Nephron progenitor cell (in vitro differentiated cells): ENCODE data around the gene MIDN.

Experiments used
- DNase-seq: peaks from one replicate; pipeline ENCODE4 v3.0.0; 2021
- H3K27ac Mint-ChIP-seq: 2 replicates; pipeline ENCODE4 v1.8.0; 2021; ENCODE audit warnings: mild to moderate bottlenecking, moderate library complexity, mixed read lengths
- H3K27me3 Mint-ChIP-seq: 2 replicates; pipeline ENCODE4 v1.8.0; 2021; ENCODE audit warnings: mild to moderate bottlenecking, low read depth, mixed read lengths; ENCODE audit not compliant: poor library complexity
- H3K36me3 Mint-ChIP-seq: 2 replicates; pipeline ENCODE4 v1.8.0; 2021; ENCODE audit warnings: low read depth, mixed read lengths
- H3K4me1 Mint-ChIP-seq: 2 replicates; pipeline ENCODE4 v1.8.0; 2021; ENCODE audit warnings: mixed read lengths
- H3K4me3 Mint-ChIP-seq: 2 replicates; pipeline ENCODE4 v1.8.0; 2021; ENCODE audit warnings: mild to moderate bottlenecking, moderate library complexity, mixed read lengths
- H3K9me3 Mint-ChIP-seq: 2 replicates; pipeline ENCODE4 v1.8.0; 2021; ENCODE audit warnings: mild to moderate bottlenecking, moderate library complexity, mixed read lengths
- TF ChIP-seq, protein P1 (sequence below): fragments of 200-600 bp; sonication (generic); IDR thresholded peaks from 2 replicates; pipeline ENCODE4 v1.5.0; 2021; ENCODE audit warnings: antibody characterized with exemption

Gene MIDN

DNA sequence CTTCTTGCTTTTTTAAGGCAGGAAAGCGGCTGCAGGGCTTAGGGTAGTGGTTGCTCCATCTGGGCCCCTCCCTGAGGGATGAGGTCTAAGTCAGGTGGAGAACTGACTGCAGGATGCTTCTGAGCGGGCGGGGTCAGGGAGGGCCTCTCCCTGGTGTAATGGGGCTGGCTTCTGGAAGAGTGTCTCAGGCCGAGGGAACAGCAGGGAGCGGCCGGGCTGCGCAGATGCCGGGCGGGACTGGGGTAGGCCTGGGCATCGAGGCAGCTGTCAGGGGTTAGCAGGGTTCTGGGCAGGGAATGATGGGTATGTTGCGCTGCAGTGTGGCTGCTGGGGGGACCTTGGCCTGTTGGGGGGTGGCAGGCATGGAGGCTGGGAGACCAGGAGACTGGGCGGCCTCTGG is 29.7 kb downstream of the MIDN start:
- peaks cover 13% of the 10 kb centered on the region for H3K36me3 Mint-ChIP-seq
- H3K27ac Mint-ChIP-seq = no peak overlapping the region
- H3K27me3 Mint-ChIP-seq = peaks cover 7% of the 10 kb centered on the region
- TF ChIP-seq, protein P1, sequence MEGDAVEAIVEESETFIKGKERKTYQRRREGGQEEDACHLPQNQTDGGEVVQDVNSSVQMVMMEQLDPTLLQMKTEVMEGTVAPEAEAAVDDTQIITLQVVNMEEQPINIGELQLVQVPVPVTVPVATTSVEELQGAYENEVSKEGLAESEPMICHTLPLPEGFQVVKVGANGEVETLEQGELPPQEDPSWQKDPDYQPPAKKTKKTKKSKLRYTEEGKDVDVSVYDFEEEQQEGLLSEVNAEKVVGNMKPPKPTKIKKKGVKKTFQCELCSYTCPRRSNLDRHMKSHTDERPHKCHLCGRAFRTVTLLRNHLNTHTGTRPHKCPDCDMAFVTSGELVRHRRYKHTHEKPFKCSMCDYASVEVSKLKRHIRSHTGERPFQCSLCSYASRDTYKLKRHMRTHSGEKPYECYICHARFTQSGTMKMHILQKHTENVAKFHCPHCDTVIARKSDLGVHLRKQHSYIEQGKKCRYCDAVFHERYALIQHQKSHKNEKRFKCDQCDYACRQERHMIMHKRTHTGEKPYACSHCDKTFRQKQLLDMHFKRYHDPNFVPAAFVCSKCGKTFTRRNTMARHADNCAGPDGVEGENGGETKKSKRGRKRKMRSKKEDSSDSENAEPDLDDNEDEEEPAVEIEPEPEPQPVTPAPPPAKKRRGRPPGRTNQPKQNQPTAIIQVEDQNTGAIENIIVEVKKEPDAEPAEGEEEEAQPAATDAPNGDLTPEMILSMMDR = no peak
- peaks cover 32% of the 10 kb centered on the region for H3K4me1 Mint-ChIP-seq
- H3K4me3 Mint-ChIP-seq = no peak overlapping the region
- no peaks in the 10 kb centered on the region for H3K9me3 Mint-ChIP-seq
- no peak for DNase-seq

DNA sequence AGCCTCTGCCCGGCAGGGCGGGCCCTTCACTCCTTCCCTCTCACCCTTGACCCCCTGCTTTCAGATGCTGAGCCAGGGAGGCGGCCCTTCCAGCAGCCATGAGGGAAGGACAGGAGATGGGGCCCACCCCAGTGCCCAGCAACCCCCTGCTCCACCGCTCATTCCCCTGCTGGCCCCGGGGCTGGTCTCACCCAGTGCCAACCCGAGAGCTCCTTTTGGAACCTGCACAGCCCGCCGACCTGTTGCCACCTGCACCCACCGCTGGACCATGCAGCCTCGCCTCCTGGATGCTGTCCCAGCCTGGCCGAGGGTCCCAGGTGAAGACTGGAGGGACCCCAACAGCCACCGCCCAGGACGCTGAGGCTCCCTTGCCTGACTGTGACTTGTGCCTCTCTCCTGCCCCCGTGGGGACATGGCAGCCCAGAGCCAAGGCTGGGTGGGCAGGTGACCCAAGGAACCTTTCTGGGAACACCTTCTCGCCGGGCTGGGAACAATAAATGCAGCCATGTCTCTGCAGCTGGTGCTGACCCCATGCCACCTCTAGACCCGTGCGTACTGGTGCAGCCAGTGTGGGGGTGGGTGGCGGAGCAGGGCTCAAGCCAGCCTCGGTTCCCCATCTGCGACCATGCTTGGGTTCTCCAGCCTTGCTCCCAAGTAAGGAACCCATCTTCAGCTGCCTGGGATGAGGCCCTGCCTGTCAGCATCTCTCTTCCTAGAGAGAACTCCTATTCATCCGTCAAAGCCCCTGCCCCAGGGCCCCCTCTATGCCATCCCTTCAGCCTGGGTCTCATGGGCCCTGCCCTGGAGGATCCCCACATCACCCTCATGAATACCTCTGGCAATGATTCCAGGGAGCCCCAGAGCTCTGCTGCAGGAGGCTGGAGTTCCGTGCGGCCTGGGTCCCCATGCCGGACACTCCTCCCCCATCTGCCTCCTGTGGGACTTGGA is 30.6 kb downstream of the MIDN start:
- Mint-ChIP-seq H3K36me3 (peaks cover 5% of the 10 kb centered on the region), H3K4me1 (peaks cover 23% of the 10 kb centered on the region), H3K27me3 (peaks cover 7% of the 10 kb centered on the region), H3K9me3 (no peaks in the 10 kb centered on the region), H3K27ac (no peak overlapping the region), H3K4me3 (no peak overlapping the region)
- TF ChIP-seq, protein P1 = no peak
- DNase-seq = no peak

DNA sequence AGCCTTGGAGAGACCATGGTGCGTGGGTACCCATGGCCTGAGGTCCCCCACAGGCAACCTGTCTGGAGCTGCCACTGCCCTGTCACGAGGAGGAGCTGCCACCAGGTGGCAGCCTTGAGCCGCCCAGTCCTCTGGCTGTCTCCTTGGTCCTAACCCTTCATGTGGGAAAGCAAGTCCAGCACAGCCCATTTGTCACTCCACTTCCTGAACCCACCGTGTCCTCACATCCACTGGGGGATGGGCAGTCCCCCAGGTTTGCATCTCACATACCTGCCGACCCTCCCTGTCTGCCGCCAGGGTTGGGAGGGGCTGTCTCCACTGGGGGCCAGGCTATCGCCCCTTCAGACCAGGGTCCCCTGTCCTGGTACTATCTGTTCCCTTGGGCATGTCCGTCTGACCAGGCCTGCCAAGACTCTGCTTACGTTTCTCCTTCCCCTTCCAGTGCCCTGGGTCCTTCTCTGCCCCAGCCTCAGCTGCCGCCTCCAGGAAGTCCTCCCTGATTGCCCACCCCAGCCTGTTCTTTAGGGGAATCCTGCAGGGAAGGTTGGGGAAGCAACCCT is 31.5 kb downstream of the MIDN start:
- peaks cover 14% of the 10 kb centered on the region for H3K27me3 Mint-ChIP-seq
- H3K9me3 Mint-ChIP-seq = no peaks in the 10 kb centered on the region
- TF ChIP-seq, protein P1 = peak; percentile 98
- peaks cover 27% of the 10 kb centered on the region for H3K4me1 Mint-ChIP-seq
- no peak overlapping the region for H3K27ac Mint-ChIP-seq
- peaks cover 4% of the 10 kb centered on the region for H3K36me3 Mint-ChIP-seq
- H3K4me3 Mint-ChIP-seq = no peak overlapping the region
- peak; percentile 89 for DNase-seq

DNA sequence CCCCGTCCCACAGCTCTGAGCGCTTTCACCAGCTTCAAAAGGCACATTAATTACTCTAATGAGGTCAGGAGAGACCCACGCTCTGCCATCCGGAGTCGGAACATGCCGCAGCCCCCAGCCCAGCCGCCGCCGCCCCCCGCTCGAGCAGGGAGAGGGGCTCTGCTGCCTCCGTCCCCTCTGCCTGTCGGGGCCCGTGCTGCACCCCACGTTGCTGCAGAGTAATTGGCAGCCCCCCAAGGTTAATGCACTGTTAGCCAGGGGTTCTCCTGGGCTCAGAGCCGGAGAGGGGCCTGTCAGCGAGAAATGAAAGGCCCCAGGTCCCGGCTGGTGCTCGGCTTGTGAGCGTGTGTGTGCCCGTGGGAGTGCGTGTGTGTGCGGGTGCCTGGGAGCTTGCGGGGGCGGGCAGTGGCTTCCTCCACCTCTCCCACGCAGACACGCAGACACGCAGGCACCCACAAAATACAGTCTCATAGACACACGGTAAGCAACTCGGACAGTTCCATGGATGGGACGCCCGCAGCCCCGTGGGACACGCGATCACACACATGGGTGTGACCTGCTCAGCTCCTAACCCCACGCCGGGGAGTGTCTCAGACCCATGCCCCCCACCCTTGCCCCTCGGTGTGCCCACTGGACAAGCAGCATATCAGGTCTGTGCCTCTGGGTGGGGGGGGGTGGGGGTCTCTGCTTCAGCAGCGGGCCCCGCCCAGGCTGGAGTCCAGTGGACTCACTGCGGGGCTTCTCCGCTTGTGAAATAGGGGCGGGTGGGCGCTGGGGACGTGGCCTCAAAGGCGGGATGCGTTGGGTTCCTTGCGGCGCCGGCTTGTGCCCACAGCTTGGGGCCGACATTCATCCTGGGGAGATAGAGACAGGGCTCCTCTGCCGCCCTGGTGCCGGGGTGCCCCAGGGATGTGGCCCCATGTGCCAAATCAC is 32.5 kb downstream of the MIDN start:
- no peaks in the 10 kb centered on the region for H3K9me3 Mint-ChIP-seq
- no peak overlapping the region for H3K4me3 Mint-ChIP-seq
- DNase-seq = no peak
- TF ChIP-seq, protein P1 = no peak
- peaks cover 29% of the 10 kb centered on the region for H3K4me1 Mint-ChIP-seq
- H3K27ac Mint-ChIP-seq = no peak overlapping the region
- H3K36me3 Mint-ChIP-seq = peaks cover 4% of the 10 kb centered on the region
- H3K27me3 Mint-ChIP-seq = peaks cover 18% of the 10 kb centered on the region

DNA sequence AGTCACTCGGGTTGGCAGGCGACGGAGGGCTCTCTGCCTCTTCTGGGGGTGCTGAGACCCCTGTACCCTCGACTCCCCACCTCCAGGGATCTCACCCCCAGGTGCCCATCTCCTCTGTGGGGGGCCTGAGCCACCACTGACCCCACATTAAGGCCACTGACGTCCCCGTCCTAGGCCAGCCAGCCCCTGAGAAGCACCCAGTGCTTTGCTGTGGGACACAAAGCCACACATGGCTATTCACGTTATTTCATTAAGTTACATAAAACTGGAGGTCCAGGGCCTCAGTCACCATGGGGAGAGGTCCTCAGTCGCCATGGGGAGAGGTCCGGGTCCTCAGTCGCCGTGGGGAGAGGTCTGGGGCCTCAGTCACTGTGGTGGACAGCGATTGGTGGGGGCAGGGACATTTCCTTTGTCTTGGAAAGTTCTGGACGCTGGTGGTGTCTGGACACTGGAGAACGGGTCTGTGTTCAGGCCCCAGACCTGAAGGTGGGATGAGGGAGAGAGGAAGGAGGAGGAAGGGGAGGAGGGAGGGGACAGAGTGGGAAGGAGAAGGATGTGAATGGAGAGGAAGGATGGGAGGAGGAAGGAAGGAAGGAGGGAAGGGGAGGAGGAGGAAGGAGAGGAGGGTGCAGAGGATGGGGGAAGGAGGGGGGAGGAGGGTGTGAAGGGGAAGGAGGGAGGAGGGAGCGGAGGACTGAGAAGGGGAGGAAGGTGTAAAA is 33.3 kb downstream of the MIDN start:
- Mint-ChIP-seq H3K27me3 (peaks cover 18% of the 10 kb centered on the region), H3K9me3 (no peaks in the 10 kb centered on the region), H3K27ac (no peak overlapping the region), H3K4me3 (no peak overlapping the region), H3K4me1 (peaks cover 25% of the 10 kb centered on the region), H3K36me3 (peaks cover 2% of the 10 kb centered on the region)
- TF ChIP-seq, protein P1 = no peak
- DNase-seq = no peak
